Measurements from ENCODE around the gene SECISBP2L. TPM values are rescaled to one million over a fixed set of nuclear protein-coding genes. Genes with fewer than 3 reads are reported as not detected.

SECISBP2L gene
- total RNA-seq, 1 experiment from 2014 or later = 40.5 TPM

DNA sequence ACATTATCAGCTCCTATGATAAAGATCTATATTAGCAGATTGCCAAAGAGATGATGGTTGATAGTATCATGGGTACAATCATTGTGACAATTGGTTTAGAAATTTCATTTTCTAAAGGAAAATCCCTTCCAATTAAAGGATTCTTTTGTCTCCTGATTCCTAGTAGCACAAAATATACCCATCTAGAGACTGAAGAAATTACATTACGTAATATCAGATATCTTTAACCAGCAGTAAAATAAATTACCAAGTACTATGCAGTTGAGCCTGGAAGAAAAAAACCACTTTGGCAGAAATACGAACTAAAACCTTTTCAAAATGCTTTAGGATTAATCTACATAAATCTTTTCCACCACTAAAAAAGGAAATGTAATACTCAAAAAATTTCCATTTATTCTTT, 46.9 kb downstream of the SECISBP2L start:
- TF ChIP-seq TCF7L2 (IDR thresholded peaks at IDR 0.05; ENCODE audit: low read depth, low read length) = no peak
- no peak for TF ChIP-seq SIN3A (IDR thresholded peaks at IDR 0.05; ENCODE audit: borderline replicate concordance, insufficient read depth, low read depth, low read length)
- TF ChIP-seq, protein P1, sequence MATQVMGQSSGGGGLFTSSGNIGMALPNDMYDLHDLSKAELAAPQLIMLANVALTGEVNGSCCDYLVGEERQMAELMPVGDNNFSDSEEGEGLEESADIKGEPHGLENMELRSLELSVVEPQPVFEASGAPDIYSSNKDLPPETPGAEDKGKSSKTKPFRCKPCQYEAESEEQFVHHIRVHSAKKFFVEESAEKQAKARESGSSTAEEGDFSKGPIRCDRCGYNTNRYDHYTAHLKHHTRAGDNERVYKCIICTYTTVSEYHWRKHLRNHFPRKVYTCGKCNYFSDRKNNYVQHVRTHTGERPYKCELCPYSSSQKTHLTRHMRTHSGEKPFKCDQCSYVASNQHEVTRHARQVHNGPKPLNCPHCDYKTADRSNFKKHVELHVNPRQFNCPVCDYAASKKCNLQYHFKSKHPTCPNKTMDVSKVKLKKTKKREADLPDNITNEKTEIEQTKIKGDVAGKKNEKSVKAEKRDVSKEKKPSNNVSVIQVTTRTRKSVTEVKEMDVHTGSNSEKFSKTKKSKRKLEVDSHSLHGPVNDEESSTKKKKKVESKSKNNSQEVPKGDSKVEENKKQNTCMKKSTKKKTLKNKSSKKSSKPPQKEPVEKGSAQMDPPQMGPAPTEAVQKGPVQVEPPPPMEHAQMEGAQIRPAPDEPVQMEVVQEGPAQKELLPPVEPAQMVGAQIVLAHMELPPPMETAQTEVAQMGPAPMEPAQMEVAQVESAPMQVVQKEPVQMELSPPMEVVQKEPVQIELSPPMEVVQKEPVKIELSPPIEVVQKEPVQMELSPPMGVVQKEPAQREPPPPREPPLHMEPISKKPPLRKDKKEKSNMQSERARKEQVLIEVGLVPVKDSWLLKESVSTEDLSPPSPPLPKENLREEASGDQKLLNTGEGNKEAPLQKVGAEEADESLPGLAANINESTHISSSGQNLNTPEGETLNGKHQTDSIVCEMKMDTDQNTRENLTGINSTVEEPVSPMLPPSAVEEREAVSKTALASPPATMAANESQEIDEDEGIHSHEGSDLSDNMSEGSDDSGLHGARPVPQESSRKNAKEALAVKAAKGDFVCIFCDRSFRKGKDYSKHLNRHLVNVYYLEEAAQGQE (IDR thresholded peaks at IDR 0.05; ENCODE audit: insufficient read depth in 1 of 2, low read depth in 2 of 2, low read length in 1 of 2) = no peak
- TF ChIP-seq, protein P2, sequence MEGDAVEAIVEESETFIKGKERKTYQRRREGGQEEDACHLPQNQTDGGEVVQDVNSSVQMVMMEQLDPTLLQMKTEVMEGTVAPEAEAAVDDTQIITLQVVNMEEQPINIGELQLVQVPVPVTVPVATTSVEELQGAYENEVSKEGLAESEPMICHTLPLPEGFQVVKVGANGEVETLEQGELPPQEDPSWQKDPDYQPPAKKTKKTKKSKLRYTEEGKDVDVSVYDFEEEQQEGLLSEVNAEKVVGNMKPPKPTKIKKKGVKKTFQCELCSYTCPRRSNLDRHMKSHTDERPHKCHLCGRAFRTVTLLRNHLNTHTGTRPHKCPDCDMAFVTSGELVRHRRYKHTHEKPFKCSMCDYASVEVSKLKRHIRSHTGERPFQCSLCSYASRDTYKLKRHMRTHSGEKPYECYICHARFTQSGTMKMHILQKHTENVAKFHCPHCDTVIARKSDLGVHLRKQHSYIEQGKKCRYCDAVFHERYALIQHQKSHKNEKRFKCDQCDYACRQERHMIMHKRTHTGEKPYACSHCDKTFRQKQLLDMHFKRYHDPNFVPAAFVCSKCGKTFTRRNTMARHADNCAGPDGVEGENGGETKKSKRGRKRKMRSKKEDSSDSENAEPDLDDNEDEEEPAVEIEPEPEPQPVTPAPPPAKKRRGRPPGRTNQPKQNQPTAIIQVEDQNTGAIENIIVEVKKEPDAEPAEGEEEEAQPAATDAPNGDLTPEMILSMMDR (IDR thresholded peaks at IDR 0.05) = no peak
- TF ChIP-seq POLR2AphosphoS5 (IDR thresholded peaks at IDR 0.05; ENCODE audit: low read depth, low read length) = no peak
- Histone ChIP-seq H3K36me3 (ENCODE audit: control insufficient read depth, insufficient read depth, low read length) (peaks cover 22% of the 10 kb centered on the region), H3K4me3 (ENCODE audit: low read depth in 2 of 2, low read length in 2 of 2) (no peak overlapping the region), H3K9me3 (ENCODE audit: control insufficient read depth, insufficient read depth, low read depth, low read length) (no peaks in the 10 kb centered on the region), H3K27ac (ENCODE audit: low read length) (no peak overlapping the region), H3K4me1 (ENCODE audit: control insufficient read depth, insufficient read depth, low read length) (no peaks in the 10 kb centered on the region), H3K27me3 (ENCODE audit: control insufficient read depth, insufficient read depth, low read length) (no peaks in the 10 kb centered on the region)
- BruUV-seq (replicated peaks) = no TSS peak
- POLR2A ChIA-PET = no interaction called here
- no peak for DNase-seq (ENCODE audit: low read depth, low spot score)
- intact Hi-C loops (cut with micrococcal nuclease; ENCODE audit: unreplicated experiment) (no loop called here), in situ Hi-C loops (cut with HindIII; ENCODE audit: low pct_unique_long_range_greater_than_20kb, low sequenced_read_pairs) (no loop called here)
- ATAC-seq = no peak
- CTCF ChIA-PET = no interaction called here

DNA sequence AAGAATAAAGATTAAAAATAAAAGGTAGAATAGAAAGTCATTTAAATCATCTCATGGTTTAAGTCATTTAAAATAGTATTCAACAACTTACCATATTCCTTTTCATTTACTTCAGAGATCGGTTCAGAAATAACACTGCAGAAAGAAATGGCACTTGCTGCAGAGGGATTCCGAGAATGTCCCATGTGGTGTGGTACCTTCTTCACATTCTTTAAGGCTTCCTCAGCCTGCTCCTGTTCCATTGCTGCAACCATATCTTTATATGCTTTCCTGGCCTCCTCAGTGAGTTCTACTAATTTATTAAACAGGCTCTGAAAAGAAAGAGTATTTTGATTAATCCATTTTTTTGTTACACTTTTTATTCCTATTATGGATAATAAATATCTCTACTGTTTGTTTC, 50.0 kb downstream of the SECISBP2L start:
- ChIA-PET CTCF (no interaction called here), POLR2A (no interaction called here)
- no TSS peak for BruUV-seq (replicated peaks)
- TF ChIP-seq POLR2AphosphoS5 (IDR thresholded peaks at IDR 0.05; ENCODE audit: low read depth, low read length) (no peak), TCF7L2 (IDR thresholded peaks at IDR 0.05; ENCODE audit: low read depth, low read length) (no peak), SIN3A (IDR thresholded peaks at IDR 0.05; ENCODE audit: borderline replicate concordance, insufficient read depth, low read depth, low read length) (no peak)
- TF ChIP-seq, protein P2 (IDR thresholded peaks at IDR 0.05) = no peak
- TF ChIP-seq, protein P1 (IDR thresholded peaks at IDR 0.05; ENCODE audit: insufficient read depth in 1 of 2, low read depth in 2 of 2, low read length in 1 of 2) = no peak
- ATAC-seq (no peak), DNase-seq (ENCODE audit: low read depth, low spot score) (no peak)
- no peak overlapping the region for H3K27ac ChIP-seq (ENCODE audit: low read length)
- H3K4me3 ChIP-seq (ENCODE audit: low read depth in 2 of 2, low read length in 2 of 2) = no peak overlapping the region
- in situ Hi-C loops (cut with HindIII; ENCODE audit: low pct_unique_long_range_greater_than_20kb, low sequenced_read_pairs) (no loop called here), intact Hi-C loops (cut with micrococcal nuclease; ENCODE audit: unreplicated experiment) (no loop called here)
- no peaks in the 10 kb centered on the region for H3K9me3 ChIP-seq (ENCODE audit: control insufficient read depth, insufficient read depth, low read depth, low read length)
- peaks cover 24% of the 10 kb centered on the region for H3K36me3 ChIP-seq (ENCODE audit: control insufficient read depth, insufficient read depth, low read length)
- no peaks in the 10 kb centered on the region for H3K27me3 ChIP-seq (ENCODE audit: control insufficient read depth, insufficient read depth, low read length)
- no peaks in the 10 kb centered on the region for H3K4me1 ChIP-seq (ENCODE audit: control insufficient read depth, insufficient read depth, low read length)
